ENCODE data around the gene HSD17B12.

The HSD17B12 gene

GRCh38 chr11:43879789-43880639 is 199.5 kb downstream of the HSD17B12 start:
- DNase-seq, result no peak

GRCh38 chr11:43880640-43881159 is 200.2 kb downstream of the HSD17B12 start, which contains the start of gene ALKBH3:
Gene ALKBH3, plus strand, starts transcription at chr11:43880831. Its CDS starts 1,822 bp downstream, at chr11:43882653.
- DNase-seq, result peak; percentile 70

GRCh38 chr11:43892851-43893250 is 212.3 kb downstream of the HSD17B12 start:
- DNase-seq, result no peak

GRCh38 chr11:43894546-43894945 is 214.0 kb downstream of the HSD17B12 start:
- DNase-seq, result no peak

GRCh38 chr11:43895601-43896000 is 215.1 kb downstream of the HSD17B12 start:
- DNase-seq, result no peak

GRCh38 chr11:43898574-43898973 is 218.0 kb downstream of the HSD17B12 start:
- DNase-seq, result no peak

- no peak for DNase-seq
Measured at GRCh38 chr11:43899094-43899493, 218.6 kb downstream of the HSD17B12 start.

- DNase-seq, result no peak
Measured at GRCh38 chr11:43901551-43901950, 221.0 kb downstream of the HSD17B12 start.

GRCh38 chr11:43903078-43903477 is 222.5 kb downstream of the HSD17B12 start:
- DNase-seq, result no peak

GRCh38 chr11:43903969-43904368 is 223.4 kb downstream of the HSD17B12 start:
- DNase-seq, result no peak

- DNase-seq, result no peak
Measured at GRCh38 chr11:43904742-43905535, 224.4 kb downstream of the HSD17B12 start.

GRCh38 chr11:43905813-43906241 is 225.3 kb downstream of the HSD17B12 start:
- DNase-seq, result no peak

All from DMS 273 treated with DMSO at 0.1 percent for 48 hours (cell line).